Heart right ventricle (tissue), 16 donors: Measurements from ENCODE around the gene SSU72. TPM values are rescaled to one million over a fixed set of nuclear protein-coding genes. Genes with fewer than 3 reads are reported as not detected.

ENCODE experiments used
- ATAC-seq, 8 donors: fragments of 200-7000 bp; cut with Tn5 transposase; one replicate each; pipeline ENCODE4 v1.9.1; 2020; ENCODE audit warnings: mild to moderate bottlenecking in 8 of 8, moderate library complexity in 8 of 8, moderate number of reproducible peaks in 1 of 8
- DNase-seq, 2 donors: peaks; one replicate each; pipeline ENCODE4 v3.0.0-alpha.2; 2020
- H3K27ac ChIP-seq, 10 donors: fragments of 200-600 bp; sonication (generic) in 2 of 10; one replicate each; pipeline versions ENCODE4 v1.5.0 to v1.8.0; 2020 to 2022; ENCODE audit warnings: mild to moderate bottlenecking in 3 of 10
- H3K27me3 ChIP-seq, 7 donors: fragments of 200-600 bp; one replicate each; pipeline ENCODE4 v1.8.0; 2021 to 2022; ENCODE audit warnings: mild to moderate bottlenecking in 2 of 7
- H3K36me3 ChIP-seq, 9 donors: fragments of 200-600 bp; sonication (generic) in 1 of 9; one replicate each; pipeline versions ENCODE4 v1.5.0 to v1.8.0; 2020 to 2022; ENCODE audit warnings: mild to moderate bottlenecking in 2 of 9
- H3K4me1 ChIP-seq, 9 donors: fragments of 200-600 bp; sonication (generic) in 1 of 9; one replicate each; pipeline versions ENCODE4 v1.5.0 to v1.8.0; 2020 to 2022; ENCODE audit warnings: mild to moderate bottlenecking in 4 of 9
- H3K4me3 ChIP-seq, 10 donors: fragments of 200-600 bp; sonication (generic) in 2 of 10; one replicate each; pipeline versions ENCODE4 v1.5.0 to v1.8.0; 2020 to 2022; ENCODE audit warnings: mild to moderate bottlenecking in 7 of 10, moderate library complexity in 2 of 10
- H3K9me3 ChIP-seq, 11 donors: fragments of 200-600 bp in 10 of 11; sonication (generic) in 2 of 11; one replicate each; pipeline versions ENCODE4 v1.5.0 to v1.8.0; 2013 to 2022; ENCODE audit warnings: mild to moderate bottlenecking in 2 of 11, control low read depth in 1 of 11, moderate library complexity in 1 of 11
- WGBS, 2 donors: extraction: QIAGEN DNeasy Blood & Tissue Kit; methylation state at CpG; one replicate each; pipeline ENCODE4 v1.1.7; 2013; ENCODE audit warnings: inconsistent platforms in 1 of 2; 5-methylcytosine and 5-hydroxymethylcytosine counted together
- intact Hi-C, 10 donors: fragments of 100-400 bp; cut with DNase I; formaldehyde crosslinking; loops; one replicate each; pipeline versions ENCODE4 v1.11.1 to v1.14.2; 2022
- polyA plus RNA-seq, 2 donors: library from polyadenylated mRNA; stranded (reverse); fragments of 200-250 nt; gene quantifications; one replicate each; pipeline ENCODE4 v1.2.3, GENCODE V29; 2013
- total RNA-seq, 10 donors: library from RNA; stranded (reverse); fragmentation: NEBNext Ultra II Directional in 3 of 10; extraction: Animal tissue kit (Norgen Biotek cat#: 25700) in 3 of 10; gene quantifications; one replicate each; pipeline versions ENCODE4 v1.2.1 to v1.2.4, GENCODE V29; 2021 to 2023
- TF ChIP-seq, protein P1 (sequence below), 9 donors: fragments of 200-600 bp; sonication (generic) in 2 of 9; IDR thresholded peaks; one replicate each; pipeline versions ENCODE4 v1.5.0 to v1.8.0; 2021 to 2022; ENCODE audit warnings: antibody characterized with exemption in 9 of 9, mild to moderate bottlenecking in 5 of 9, moderate library complexity in 1 of 9
- donor health status: Arrhythmogenic right ventricular cardiomyopathy.
- donor health status: ischemic (EF 13 %, LVEDD 7.1; RV severe dilation, severe dysfunction).
- donor health status: healthy with polysubstance abuse.
- donor health status: DM: no; HTN: yes; CAD: no.
- donor health status: DM: no; HTN: no; CAD: no.
- donor health status: ischemic (EF 25% LVEDD 6.9; RV normal size, moderate dysfunction).
- donor health status: ischemic (EF 25% LVEDD 5.7; RV mildly dilated, moderate dysfunction).
- donor health status: healthy.
- donor health status: DM: yes; HTN: yes; CAD: no.
- donor health status: Ischemic cardiomyopathy.
- donor health status: ischemic (EF 35%, LVEDD 5.7; RV mildly dilated, moderate dysfunction).
- donor health status: nonischemic (EF 11% LVEDD 7.7; RV severe dilation, severe dysfunction).
- donor health status: DM: yes; HTN: yes; CAD: no.
- donor health status: PGD.
- donor health status: ischemic (EF 29% LVEDD 5.4; RV normal size, mild dysfunction).
- donor health status: nonischemic (EF 23%, LVEDD 6.1; RV moderate dilation, normal function).

SSU72 gene
- total and polyA plus RNA-seq, 12 donors, result 73.8 to 138 (median 87.2) TPM

DNA sequence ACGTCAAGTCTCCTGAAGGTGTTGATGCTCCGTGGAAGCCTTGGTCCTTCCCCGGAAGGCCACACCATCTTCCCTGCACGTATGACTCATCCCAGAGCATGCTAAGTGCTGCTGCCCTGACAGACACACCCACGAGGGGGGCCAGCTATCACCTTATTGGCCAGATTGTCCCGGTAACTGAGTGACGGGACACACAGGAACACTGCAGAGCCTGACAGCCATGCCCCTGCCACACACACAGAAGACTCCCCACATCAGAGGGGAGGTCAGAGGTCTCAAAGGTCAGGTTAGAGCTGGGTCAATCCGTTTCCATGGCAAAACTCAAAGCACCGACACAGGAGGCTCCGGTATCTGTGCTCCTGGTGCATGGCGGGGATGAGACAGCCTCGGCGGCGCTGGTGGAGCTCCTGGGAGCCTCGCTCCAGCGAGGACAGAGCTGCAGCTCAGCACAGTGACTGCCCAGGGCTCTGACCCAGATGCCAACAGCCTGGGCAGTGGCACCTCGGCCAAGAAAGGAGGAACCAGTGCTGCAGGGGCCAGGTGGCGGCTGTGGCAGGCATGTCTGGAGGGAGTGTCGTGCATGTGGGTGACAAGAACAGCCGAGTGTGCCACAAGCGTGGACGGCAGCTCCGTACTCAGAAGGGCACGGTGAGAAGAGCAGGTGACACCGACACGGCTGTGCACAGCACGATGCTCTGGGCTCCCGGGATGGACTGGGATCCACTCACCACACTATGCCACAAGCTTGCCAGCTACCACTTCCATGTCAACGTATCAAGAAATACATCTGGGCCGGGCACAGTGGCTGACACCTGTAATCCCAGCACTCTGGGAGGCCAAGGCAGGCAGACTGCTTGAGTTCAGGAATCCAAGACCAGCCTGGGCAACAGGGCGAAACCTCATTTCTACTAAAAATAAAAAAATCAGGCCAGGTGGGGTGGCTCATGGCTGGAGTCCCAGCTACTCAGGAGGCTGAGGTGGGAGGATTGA is 19.4 kb downstream of the SSU72 start:
- DNase-seq (no peak), ATAC-seq (peak in 4 of 8 donors; percentile 8 to 65 (median 26))
- intact Hi-C loops, result no loop called here
- WGBS, 2 donors, result 76 to 77% methylated on average over 31 of the region's 31 CpGs
- Histone ChIP-seq H3K9me3 (no peaks in the 10 kb centered on the region), H3K4me1 (peaks cover 0 to 24% (median 10%) of the 10 kb centered on the region in 9 donors), H3K36me3 (peaks cover 0 to 18% (median 0%) of the 10 kb centered on the region in 9 donors), H3K4me3 (no peak overlapping the region), H3K27me3 (no peaks in the 10 kb centered on the region), H3K27ac (peak overlapping the region in 1 of 10 donors; percentile 7)
- TF ChIP-seq, protein P1, sequence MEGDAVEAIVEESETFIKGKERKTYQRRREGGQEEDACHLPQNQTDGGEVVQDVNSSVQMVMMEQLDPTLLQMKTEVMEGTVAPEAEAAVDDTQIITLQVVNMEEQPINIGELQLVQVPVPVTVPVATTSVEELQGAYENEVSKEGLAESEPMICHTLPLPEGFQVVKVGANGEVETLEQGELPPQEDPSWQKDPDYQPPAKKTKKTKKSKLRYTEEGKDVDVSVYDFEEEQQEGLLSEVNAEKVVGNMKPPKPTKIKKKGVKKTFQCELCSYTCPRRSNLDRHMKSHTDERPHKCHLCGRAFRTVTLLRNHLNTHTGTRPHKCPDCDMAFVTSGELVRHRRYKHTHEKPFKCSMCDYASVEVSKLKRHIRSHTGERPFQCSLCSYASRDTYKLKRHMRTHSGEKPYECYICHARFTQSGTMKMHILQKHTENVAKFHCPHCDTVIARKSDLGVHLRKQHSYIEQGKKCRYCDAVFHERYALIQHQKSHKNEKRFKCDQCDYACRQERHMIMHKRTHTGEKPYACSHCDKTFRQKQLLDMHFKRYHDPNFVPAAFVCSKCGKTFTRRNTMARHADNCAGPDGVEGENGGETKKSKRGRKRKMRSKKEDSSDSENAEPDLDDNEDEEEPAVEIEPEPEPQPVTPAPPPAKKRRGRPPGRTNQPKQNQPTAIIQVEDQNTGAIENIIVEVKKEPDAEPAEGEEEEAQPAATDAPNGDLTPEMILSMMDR (IDR thresholded peaks at IDR 0.05), result no peak

DNA sequence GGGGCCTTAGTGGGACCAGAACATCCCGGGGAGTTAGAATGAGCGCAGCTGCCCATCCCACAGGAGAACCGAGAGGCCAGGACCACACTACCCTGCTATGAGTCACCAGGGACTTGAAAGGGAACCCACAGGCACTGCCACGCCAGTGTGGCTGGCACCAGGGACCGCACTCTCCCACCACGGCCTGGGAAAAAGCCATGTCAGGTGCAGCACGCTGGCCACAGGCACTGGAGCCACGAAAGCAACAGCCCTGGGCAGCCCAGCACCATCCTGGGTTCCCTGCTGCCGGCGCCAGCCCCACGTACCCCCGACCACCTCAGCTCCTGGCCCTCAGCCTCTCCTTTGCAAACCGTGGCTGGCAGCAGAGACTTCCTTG is 20.1 kb downstream of the SSU72 start:
- WGBS, 2 donors, result 79 to 82% methylated on average over 13 of the region's 13 CpGs
- peak in 2 of 8 donors; percentile 2 to 8 for ATAC-seq
- peak overlapping the region in 1 of 10 donors; percentile 7 for H3K27ac ChIP-seq
- TF ChIP-seq, protein P1 (IDR thresholded peaks at IDR 0.05), result no peak
- intact Hi-C loops, result no loop called here
- no peaks in the 10 kb centered on the region for H3K9me3 ChIP-seq
- no peak overlapping the region for H3K4me3 ChIP-seq
- peaks cover 0 to 12% (median 0%) of the 10 kb centered on the region in 9 donors for H3K36me3 ChIP-seq
- peaks cover 0 to 31% (median 14%) of the 10 kb centered on the region in 9 donors for H3K4me1 ChIP-seq
- no peak for DNase-seq
- H3K27me3 ChIP-seq, result no peaks in the 10 kb centered on the region

- TF ChIP-seq, protein P1 (IDR thresholded peaks at IDR 0.05), result no peak
- peaks cover 0 to 11% (median 0%) of the 10 kb centered on the region in 9 donors for H3K36me3 ChIP-seq
- no peak overlapping the region for H3K27ac ChIP-seq
- H3K4me3 ChIP-seq, result no peak overlapping the region
- intact Hi-C loops, result no loop called here
- ATAC-seq, result no peak
- DNase-seq, result no peak
- H3K27me3 ChIP-seq, result no peaks in the 10 kb centered on the region
- WGBS, 2 donors, result 89 to 90% methylated on average over 35 of the region's 35 CpGs
- H3K9me3 ChIP-seq, result no peaks in the 10 kb centered on the region
- peaks cover 0 to 31% (median 14%) of the 10 kb centered on the region in 9 donors for H3K4me1 ChIP-seq
These were observed 20.7 kb downstream of the SSU72 start for GRCh38 chr1:1553821-1554494.

GRCh38 chr1:1552263-1552639 is 22.4 kb downstream of the SSU72 start:
- 87 to 89% methylated on average over 10 of the region's 10 CpGs for WGBS, 2 donors
- TF ChIP-seq, protein P1 (IDR thresholded peaks at IDR 0.05), result no peak
- H3K4me1 ChIP-seq, result peaks cover 0 to 31% (median 14%) of the 10 kb centered on the region in 9 donors
- H3K27ac ChIP-seq, result no peak overlapping the region
- no peak overlapping the region for H3K4me3 ChIP-seq
- DNase-seq, result no peak
- H3K36me3 ChIP-seq, result peaks cover 0 to 21% (median 0%) of the 10 kb centered on the region in 9 donors
- H3K9me3 ChIP-seq, result no peaks in the 10 kb centered on the region
- intact Hi-C loops, result no loop called here
- no peaks in the 10 kb centered on the region for H3K27me3 ChIP-seq
- ATAC-seq, result no peak
